K562 (cell line): ENCODE measurements around the gene TARBP1. TPM values are rescaled to one million over a fixed set of nuclear protein-coding genes. Genes with fewer than 3 reads are reported as not detected.

Source experiments
- ATAC-seq: fragments of 200-7000 bp; cut with Tn5 transposase; 3 replicates; pipeline ENCODE4 v1.9.1; 2020; ENCODE audit warnings: moderate library complexity
- BruUV-seq: library from RNA; stranded (reverse); fragments of 400-500 nt; replicated peaks from 2 replicates; lab custom pipeline; 2021; lab: Mats Ljungman, UMichigan
- CTCF ChIA-PET: fragments of 300-600 bp; formaldehyde crosslinking; extraction: SDS; loops from one replicate; lab custom pipeline; 2021; ENCODE audit warnings: low intra/inter-chr PET ratio; lab: Yijun Ruan, JAX
- POLR2A ChIA-PET: fragments of 300-600, 350-650 bp; sonication (Branson Sonifier 250); formaldehyde crosslinking; extraction: SDS; loops from one replicate; lab custom pipeline; 2021; ENCODE audit warnings: antibody characterized with exemption, inconsistent platforms; lab: Yijun Ruan, JAX
- DNase-seq, 4 experiments: peaks; one replicate each; pipeline versions ENCODE4 v3.0.0 to v3.0.0-alpha.2; 2011 to 2018; ENCODE audit warnings: low spot score in 3 of 4, mixed read lengths in 3 of 4; ENCODE audit errors: extremely low read depth in 1 of 4
- FAIRE-seq: peaks from 2 replicates; lab custom pipeline; 2011; peaks lifted over from hg19 to GRCh38; lab: Jason Lieb, UNC
- H2AFZ ChIP-seq: 2 replicates; pipeline ENCODE4 v1.6.0; 2011; ENCODE audit warnings: low read depth, low read length, control low read depth, inconsistent platforms
- H3K27ac ChIP-seq: fragments of 200-600 bp; 3 replicates; pipeline ENCODE4 v1.8.0; 2011; ENCODE audit warnings: low read depth, mild to moderate bottlenecking, control low read depth, inconsistent platforms, low read length, moderate library complexity, mixed read lengths; ENCODE audit errors: extremely low read depth
- H3K27me3 ChIP-seq, 2 experiments: fragments of 300-600 bp in 1 of 2; 2 replicates in 1 of 2; 3 replicates in 1 of 2; pipeline versions ENCODE4 v1.6.0 to v1.8.0; 2011; ENCODE audit warnings: inconsistent platforms in 2 of 2, low read length in 2 of 2, mild to moderate bottlenecking in 1 of 2, mixed read lengths in 1 of 2, moderate library complexity in 1 of 2; ENCODE audit not compliant: control insufficient read depth in 2 of 2, insufficient read depth in 2 of 2
- H3K36me3 ChIP-seq: fragments of 300-600 bp; 3 replicates; pipeline ENCODE4 v1.8.0; 2011; ENCODE audit warnings: mild to moderate bottlenecking, low read length, inconsistent platforms; ENCODE audit not compliant: control insufficient read depth, insufficient read depth
- H3K4me1 ChIP-seq, 2 experiments: fragments of 200-600 bp in 1 of 2; replicated peaks in 1 of 2; 2 replicates in 1 of 2; 3 replicates in 1 of 2; pipeline versions ENCODE4 v1.5.1 to v1.8.0; 2011; ENCODE audit warnings: inconsistent platforms in 2 of 2, low read length in 2 of 2, mild to moderate bottlenecking in 1 of 2, mixed read lengths in 1 of 2, moderate library complexity in 1 of 2; ENCODE audit not compliant: control insufficient read depth in 2 of 2, insufficient read depth in 2 of 2
- H3K4me2 ChIP-seq: 2 replicates; pipeline ENCODE4 v1.6.1; 2011; ENCODE audit warnings: low read length, control low read depth, inconsistent platforms, mixed read lengths; ENCODE audit not compliant: insufficient read depth
- H3K4me3 ChIP-seq: fragments of 200-600 bp; sonication (generic), shearing (Covaris generic); 2 replicates; pipeline ENCODE4 v1.5.1; 2016; ENCODE audit warnings: control low read depth, inconsistent platforms
- H3K79me2 ChIP-seq: fragments of 200-600 bp; 3 replicates; pipeline ENCODE4 v1.8.0; 2011; ENCODE audit warnings: low read length, inconsistent platforms; ENCODE audit not compliant: control insufficient read depth, insufficient read depth
- H3K9ac ChIP-seq, 2 experiments: 2 replicates each; pipeline versions ENCODE4 v1.6.0 to v1.6.1; 2011; ENCODE audit warnings: low read depth in 2 of 2, low read length in 2 of 2, control low read depth in 1 of 2, inconsistent platforms in 1 of 2, mild to moderate bottlenecking in 1 of 2, mixed read lengths in 1 of 2; ENCODE audit not compliant: insufficient read depth in 1 of 2
- H3K9me1 ChIP-seq: one replicate; pipeline ENCODE4 v1.6.0; 2011; ENCODE audit warnings: inconsistent platforms, mild to moderate bottlenecking, low read length, moderate library complexity; ENCODE audit not compliant: control insufficient read depth, insufficient read depth
- H3K9me3 ChIP-seq: replicated peaks from 2 replicates; pipeline ENCODE4 v1.5.1; 2011; ENCODE audit warnings: low read depth, low read length, inconsistent platforms; ENCODE audit not compliant: control insufficient read depth, insufficient read depth
- H4K20me1 ChIP-seq: replicated peaks from 2 replicates; pipeline ENCODE4 v1.6.1; 2011; ENCODE audit warnings: low read length, inconsistent platforms, mixed read lengths; ENCODE audit not compliant: control insufficient read depth, insufficient read depth
- GMEB1 ChIP-seq: fragments of 250-450 bp; sonication (Bioruptor Pico); IDR thresholded peaks from 2 replicates; pipeline ENCODE4 v1.4.0; 2020; ENCODE audit warnings: mild to moderate bottlenecking
- HDGF ChIP-seq: fragments of 450-650 bp; IDR thresholded peaks from 2 replicates; pipeline ENCODE4 v1.6.1; 2016
- MAFG ChIP-seq: fragments of 450-650 bp; conservative IDR thresholded peaks from 2 replicates; pipeline ENCODE4 v1.6.1; 2016; ENCODE audit warnings: missing genetic modification characterization, missing compliant biosample characterization
- MEF2A ChIP-seq: IDR thresholded peaks from 2 replicates; pipeline ENCODE4 v1.6.1; 2011; ENCODE audit warnings: low read depth, mild to moderate bottlenecking, low read length, moderate library complexity; ENCODE audit not compliant: control insufficient read depth
- NR1H2 ChIP-seq: sonication (generic); formaldehyde crosslinking; IDR thresholded peaks from 2 replicates; pipeline ENCODE4 v1.4.0; 2020; ENCODE audit warnings: mild to moderate bottlenecking, missing genetic modification reagents
- U2AF2 ChIP-seq: fragments of 200-400 bp; formaldehyde crosslinking; optimal IDR thresholded peaks from 2 replicates; pipeline ENCODE3; 2017; ENCODE audit warnings: low read depth, mild to moderate bottlenecking, low read length
- ZNF395 ChIP-seq: fragments of 200-800 bp; sonication (Bioruptor generic); IDR thresholded peaks from 2 replicates; pipeline ENCODE4 v1.6.1; 2017; ENCODE audit warnings: missing genetic modification characterization, missing compliant biosample characterization
- ZNF436 ChIP-seq: fragments of 250-450, 450-650 bp; sonication (Bioruptor Pico); formaldehyde crosslinking; IDR thresholded peaks from 2 replicates; pipeline ENCODE4 v1.7.0; 2020; ENCODE audit warnings: mild to moderate bottlenecking
- WGBS: fragments of 100-300 bp; shearing (Covaris generic); methylation state at CpG from one replicate; pipeline ENCODE4 v1.1.6; 2016; ENCODE audit warnings: low coverage, mixed read lengths; ENCODE audit not compliant: insufficient coverage; ENCODE audit errors: missing lambda C conversion rate; 5-methylcytosine and 5-hydroxymethylcytosine counted together
- in situ Hi-C: fragments of 300-500 bp; cut with MboI; formaldehyde crosslinking; loops from 4 replicates; pipeline ENCODE4 v1.15.0; 2018; ENCODE audit warnings: inconsistent platforms, mixed read lengths
- intact Hi-C: fragments of 100-400 bp; cut with micrococcal nuclease; formaldehyde crosslinking; loops from 2 replicates; pipeline ENCODE4 v1.14.2; 2022
- polyA plus RNA-seq, 8 experiments: library from polyadenylated mRNA; depleted of rRNA in 4 of 8; stranded (reverse) in 5 of 8; unstranded in 3 of 8; fragments of >200 nt; fragmentation: Nextera tagmentation in 2 of 8; fragmentation: Illumina TruSeq in 1 of 8; extraction: Ambion mirVana in 2 of 8; extraction: Trizol in 1 of 8; gene quantifications; 2 replicates each; pipeline versions ENCODE4 v1.2.1 to v1.2.3, GENCODE V29; 2011 to 2014; ENCODE audit warnings: inconsistent platforms in 1 of 8, missing spikeins in 1 of 8
- total RNA-seq, 7 experiments: library from RNA; depleted of rRNA in 6 of 7; stranded (reverse); fragments of >200 nt in 6 of 7; fragmentation: Illumina TruSeq in 2 of 7; extraction: Trizol in 2 of 7; gene quantifications; 2 replicates each; pipeline versions ENCODE4 v1.2.1 to v1.2.3, GENCODE V29; 2011 to 2021; ENCODE audit warnings: low replicate concordance in 1 of 7

Gene TARBP1
- total and polyA plus RNA-seq, 9 of the 15 experiments (the other 6 are each of a cell fraction or from before 2014, with no cell fraction given) = 8.8 to 48.0 (median 22.9) TPM

GRCh38 chr1:234489007-234489697 lies 10.2 kb upstream of the TARBP1 start (continued):
- TF ChIP-seq NR1H2 (CRISPR knock-in tag) (no peak), U2AF2 (no peak)

GRCh38 chr1:234488054-234489006 lies 9.4 kb upstream of the TARBP1 start:
- H3K4me2 ChIP-seq = no peak overlapping the region

More at GRCh38 chr1:234488054-234489006, 9.4 kb upstream of the TARBP1 start:
- CTCF ChIA-PET = interaction anchor here (1.6 to 3.3 kb wide), 3 partner anchors 595 to 927 kb away, joined by 5 to 20 read pairs (median 9); no protein-coding TSS in a partner anchor
- H4K20me1 ChIP-seq = no peaks in the 10 kb centered on the region
- no peaks in the 10 kb centered on the region for H3K9me1 ChIP-seq
- H2AFZ ChIP-seq = peak overlapping the region; percentile 27; the same call in 1 of the 2 replicates
- no peak for DNase-seq
- no peak for ATAC-seq
- H3K9ac ChIP-seq = no peak overlapping the region; a peak in 1 of 4 replicates
- in situ Hi-C loops = no loop called here
- peaks cover 0 to 20% of the 10 kb centered on the region in 2 experiments; a peak in 3 of 5 replicates for H3K4me1 ChIP-seq
- POLR2A ChIA-PET = interaction anchor here (0.6 to 1.3 kb wide), 5 partner anchors 10 to 1744 kb away, joined by 3 to 7 read pairs (median 4); partner anchors contain the start of genes IRF2BP2 and TARBP1
- H3K4me3 ChIP-seq = no peak overlapping the region
- 0 out of 5 replicates have a peak, but pooled peaks cover 0 to 2% of the 10 kb centered on the region in 2 experiments for H3K27me3 ChIP-seq
- FAIRE-seq = no peak
- no peaks in the 10 kb centered on the region for H3K79me2 ChIP-seq
- no peaks in the 10 kb centered on the region for H3K36me3 ChIP-seq
- H3K9me3 ChIP-seq = no peaks in the 10 kb centered on the region
- BruUV-seq = no TSS peak
- WGBS = 45% methylated on average over 9 of the region's 9 CpGs
- no peak for TF ChIP-seq ZNF436 (CRISPR knock-in tag)
- TF ChIP-seq ZNF395 (CRISPR knock-in tag) = no peak
- no peak for TF ChIP-seq GMEB1
- no peak for TF ChIP-seq MAFG (tag)
- no peak for TF ChIP-seq MEF2A
- no peak for TF ChIP-seq HDGF
- no peak overlapping the region for H3K27ac ChIP-seq
- intact Hi-C loops = no loop called here
